CD4-positive, CD25-positive, alpha-beta regulatory T cell (primary cell): ENCODE results near the gene QPCTL. TPM values are rescaled to one million over a fixed set of nuclear protein-coding genes. Genes with fewer than 3 reads are reported as not detected.

Experiments
- ATAC-seq, 2 donors: fragments of 150-1000 bp; cut with Tn5 transposase; one replicate each; pipeline ENCODE4 v1.10.0; 2021; ENCODE audit warnings: low read depth in 2 of 2, moderate number of reproducible peaks in 2 of 2, moderate library complexity in 1 of 2
- DNase-seq, 3 donors: peaks; one replicate each; pipeline versions ENCODE4 v3.0.0 to v3.0.0-alpha.2; 2012 to 2022; ENCODE audit warnings: mixed read lengths in 1 of 3
- H3K27ac ChIP-seq: one replicate; pipeline ENCODE4 v1.7.0; 2013; ENCODE audit warnings: mild to moderate bottlenecking, low read length; ENCODE audit not compliant: insufficient read depth, poor library complexity, severe bottlenecking
- H3K27me3 ChIP-seq: one replicate; pipeline ENCODE4 v1.7.0; 2013; ENCODE audit warnings: low read length; ENCODE audit not compliant: control insufficient read depth, insufficient read depth
- H3K36me3 ChIP-seq: one replicate; pipeline ENCODE4 v1.7.0; 2013; ENCODE audit warnings: mild to moderate bottlenecking, low read length, moderate library complexity; ENCODE audit not compliant: control insufficient read depth, insufficient read depth
- H3K4me1 ChIP-seq: 2 replicates; pipeline ENCODE4 v1.7.0; 2013; ENCODE audit warnings: mild to moderate bottlenecking, low read length; ENCODE audit not compliant: insufficient read depth, control insufficient read depth, poor library complexity, severe bottlenecking
- H3K4me3 ChIP-seq: one replicate; pipeline ENCODE4 v1.7.0; 2013; ENCODE audit warnings: low read depth, mild to moderate bottlenecking, low read length, moderate library complexity
- H3K9me3 ChIP-seq, 2 experiments: 1 replicate in 1 of 2; 2 replicates in 1 of 2; pipeline ENCODE4 v1.7.0; 2013; ENCODE audit warnings: low read length in 2 of 2, mild to moderate bottlenecking in 1 of 2, moderate library complexity in 1 of 2; ENCODE audit not compliant: control insufficient read depth in 2 of 2
- H3K27ac Mint-ChIP-seq, 3 donors: one replicate each; pipeline ENCODE4 v1.8.0; 2020 to 2022; ENCODE audit warnings: mild to moderate bottlenecking in 3 of 3, mixed read lengths in 3 of 3, moderate library complexity in 2 of 3
- H3K27me3 Mint-ChIP-seq: one replicate; pipeline ENCODE4 v1.8.0; 2022; ENCODE audit warnings: mild to moderate bottlenecking, mixed read lengths
- H3K36me3 Mint-ChIP-seq: one replicate; pipeline ENCODE4 v1.8.0; 2020; ENCODE audit warnings: mixed read lengths
- H3K4me1 Mint-ChIP-seq, 4 donors: one replicate each; pipeline ENCODE4 v1.8.0; 2020 to 2022; ENCODE audit warnings: mixed read lengths in 4 of 4, mild to moderate bottlenecking in 1 of 4
- H3K4me3 Mint-ChIP-seq, 4 donors: one replicate each; pipeline ENCODE4 v1.8.0; 2020 to 2022; ENCODE audit warnings: mild to moderate bottlenecking in 4 of 4, mixed read lengths in 4 of 4, moderate library complexity in 3 of 4
- H3K9me3 Mint-ChIP-seq, 7 donors: one replicate each; pipeline ENCODE4 v1.8.0; 2020 to 2022; ENCODE audit warnings: mixed read lengths in 7 of 7, mild to moderate bottlenecking in 3 of 7, moderate library complexity in 2 of 7
- polyA plus RNA-seq, 4 donors: library from polyadenylated mRNA; unstranded; fragments of 300-500 nt; fragmentation: Illumina TruSeq; gene quantifications; one replicate each; pipeline ENCODE4 v1.2.3, GENCODE V29; 2021
- total RNA-seq: library from RNA; stranded (reverse); gene quantifications from one replicate; pipeline ENCODE4 v1.2.3, GENCODE V29; 2022

QPCTL gene
- total and polyA plus RNA-seq, 5 donors from 2014 or later = 0.37 to 10.0 (median 0.62) TPM

DNA sequence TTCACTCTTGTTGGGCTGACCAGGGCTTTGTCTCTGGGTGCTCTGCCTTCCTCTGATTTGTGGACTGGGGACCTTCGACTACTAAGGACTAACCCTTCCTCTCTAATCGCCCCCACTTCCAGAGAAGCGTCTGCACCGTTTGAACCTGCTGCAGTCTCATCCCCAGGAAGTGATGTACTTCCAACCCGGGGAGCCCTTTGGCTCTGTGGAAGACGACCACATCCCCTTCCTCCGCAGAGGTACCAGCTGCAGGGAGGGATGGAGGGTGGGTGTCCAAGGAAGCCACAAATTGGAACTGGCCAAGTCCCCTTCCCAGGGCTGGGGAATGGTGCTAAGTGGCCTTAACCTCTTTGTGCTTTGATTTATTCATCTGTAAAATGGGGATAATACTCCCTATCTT, 9.2 kb downstream of the QPCTL start:
- H3K27me3 ChIP-seq = no peaks in the 10 kb centered on the region
- Mint-ChIP-seq H3K36me3 (peaks cover 14% of the 10 kb centered on the region), H3K27ac (no peak overlapping the region), H3K4me3 (no peak overlapping the region), H3K4me1 (peaks cover 0 to 4% (median 2%) of the 10 kb centered on the region in 4 donors), H3K9me3 (no peaks in the 10 kb centered on the region), H3K27me3 (no peaks in the 10 kb centered on the region)
- no peak overlapping the region for H3K27ac ChIP-seq
- no peak overlapping the region for H3K4me3 ChIP-seq
- H3K36me3 ChIP-seq = peaks cover 4% of the 10 kb centered on the region
- ATAC-seq (no peak), DNase-seq (no peak)
- no peaks in the 10 kb centered on the region for H3K4me1 ChIP-seq
- H3K9me3 ChIP-seq = no peaks in the 10 kb centered on the region

GRCh38 chr19:45705115-45705514, 12.6 kb downstream of the QPCTL start:
- Mint-ChIP-seq H3K36me3 (peaks cover 8% of the 10 kb centered on the region), H3K27ac (no peak overlapping the region), H3K4me1 (peaks cover 0 to 5% (median 3%) of the 10 kb centered on the region in 4 donors), H3K27me3 (no peaks in the 10 kb centered on the region), H3K9me3 (no peaks in the 10 kb centered on the region), H3K4me3 (no peak overlapping the region)
- Histone ChIP-seq H3K4me1 (no peaks in the 10 kb centered on the region), H3K27me3 (no peaks in the 10 kb centered on the region), H3K4me3 (no peak overlapping the region), H3K36me3 (peaks cover 4% of the 10 kb centered on the region), H3K27ac (no peak overlapping the region), H3K9me3 (no peaks in the 10 kb centered on the region)
- no peak for ATAC-seq
- no peak for DNase-seq

DNA sequence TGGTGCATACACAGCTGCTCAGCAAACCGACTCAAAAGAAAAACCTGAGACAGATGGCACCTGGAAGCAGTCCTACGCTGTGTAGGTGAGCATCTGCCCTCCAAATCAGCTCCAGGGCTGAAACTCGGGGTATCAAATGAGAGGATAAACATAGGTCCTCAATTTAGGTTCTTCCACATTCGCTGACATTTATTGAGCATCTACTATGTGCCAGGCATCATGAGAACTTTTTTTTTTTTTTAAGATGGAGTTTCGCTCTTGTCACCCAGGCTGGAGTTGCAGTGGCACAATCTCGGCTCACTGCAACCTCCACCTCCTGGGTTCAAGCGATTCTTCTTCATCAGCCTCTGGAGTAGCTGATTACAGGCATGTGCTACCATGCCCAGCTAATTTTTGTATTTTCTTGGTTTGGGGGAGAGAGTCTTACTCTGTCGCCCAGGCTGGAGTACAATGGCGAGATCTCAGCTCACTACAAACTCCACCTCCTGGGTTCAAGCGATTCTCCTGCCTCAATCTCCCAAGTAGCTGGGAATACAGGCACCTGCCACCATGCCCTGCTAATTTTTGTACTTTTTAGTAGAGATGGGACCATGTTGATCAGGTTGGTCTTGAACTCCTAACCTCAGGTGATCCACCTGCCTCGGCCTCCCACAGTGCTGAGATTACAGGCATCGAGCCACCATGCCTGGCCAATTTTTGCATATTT, 13.4 kb downstream of the QPCTL start:
- Histone ChIP-seq H3K4me3 (no peak overlapping the region), H3K9me3 (no peaks in the 10 kb centered on the region), H3K27me3 (no peaks in the 10 kb centered on the region), H3K4me1 (no peaks in the 10 kb centered on the region), H3K36me3 (peaks cover 4% of the 10 kb centered on the region), H3K27ac (no peak overlapping the region)
- ATAC-seq = no peak
- no peak overlapping the region for H3K4me3 Mint-ChIP-seq
- no peak for DNase-seq
- no peaks in the 10 kb centered on the region for H3K9me3 Mint-ChIP-seq
- H3K27me3 Mint-ChIP-seq = peaks cover under 1% of the 10 kb centered on the region
- H3K27ac Mint-ChIP-seq = no peak overlapping the region
- peaks cover 0 to 10% (median 7%) of the 10 kb centered on the region in 4 donors for H3K4me1 Mint-ChIP-seq
- peaks cover 14% of the 10 kb centered on the region for H3K36me3 Mint-ChIP-seq

DNA sequence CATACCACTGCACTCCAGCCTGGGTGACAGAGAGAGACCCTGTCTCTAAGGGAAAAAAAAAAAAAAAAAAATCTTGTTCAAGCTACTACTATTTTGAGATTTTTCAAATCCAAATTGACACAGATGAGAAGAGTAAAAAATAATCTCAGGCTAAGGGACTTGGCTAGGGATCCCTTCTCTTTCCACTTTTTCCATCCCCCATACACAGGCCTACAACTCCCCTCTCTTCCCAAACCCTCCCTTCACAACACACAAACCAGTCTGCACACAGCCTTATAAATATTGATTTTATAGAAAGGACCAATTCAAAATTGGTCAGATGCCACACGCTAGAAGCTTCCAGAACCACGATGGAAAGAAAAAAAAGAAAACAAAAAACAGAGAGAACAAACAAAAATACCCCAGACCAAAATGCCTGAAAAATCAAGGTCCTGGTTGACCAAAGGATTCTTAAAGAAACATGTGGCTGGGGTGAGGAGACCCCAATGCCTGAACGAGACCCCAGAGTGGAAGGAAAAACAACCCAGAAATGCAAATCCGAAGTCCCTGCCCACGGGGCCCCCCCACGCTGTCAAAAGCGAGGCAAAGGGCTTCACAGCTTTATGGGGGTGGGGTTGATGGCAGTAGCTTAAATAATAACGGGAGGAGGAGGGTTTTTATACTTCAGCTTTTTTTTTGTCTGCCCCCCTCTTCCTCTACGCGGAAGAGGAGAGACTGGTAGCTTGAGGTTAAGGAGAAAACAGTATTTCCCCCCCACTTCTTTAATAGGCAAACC, 18.1 kb downstream of the QPCTL start:
- ATAC-seq = no peak
- peaks cover 9% of the 10 kb centered on the region for H3K36me3 Mint-ChIP-seq
- no peak for DNase-seq
- H3K9me3 Mint-ChIP-seq = no peaks in the 10 kb centered on the region
- peak overlapping the region in 1 of 3 donors; percentile 23 for H3K27ac Mint-ChIP-seq
- peaks cover 4% of the 10 kb centered on the region for H3K36me3 ChIP-seq
- H3K27me3 Mint-ChIP-seq = peaks cover 5% of the 10 kb centered on the region
- no peaks in the 10 kb centered on the region for H3K27me3 ChIP-seq
- H3K4me1 Mint-ChIP-seq = peaks cover 5 to 30% (median 18%) of the 10 kb centered on the region in 4 donors
- no peak overlapping the region for H3K4me3 ChIP-seq
- H3K27ac ChIP-seq = no peak overlapping the region
- H3K9me3 ChIP-seq = no peaks in the 10 kb centered on the region
- H3K4me3 Mint-ChIP-seq = peak overlapping the region in 2 of 4 donors; percentile 63
- H3K4me1 ChIP-seq = no peaks in the 10 kb centered on the region

DNA sequence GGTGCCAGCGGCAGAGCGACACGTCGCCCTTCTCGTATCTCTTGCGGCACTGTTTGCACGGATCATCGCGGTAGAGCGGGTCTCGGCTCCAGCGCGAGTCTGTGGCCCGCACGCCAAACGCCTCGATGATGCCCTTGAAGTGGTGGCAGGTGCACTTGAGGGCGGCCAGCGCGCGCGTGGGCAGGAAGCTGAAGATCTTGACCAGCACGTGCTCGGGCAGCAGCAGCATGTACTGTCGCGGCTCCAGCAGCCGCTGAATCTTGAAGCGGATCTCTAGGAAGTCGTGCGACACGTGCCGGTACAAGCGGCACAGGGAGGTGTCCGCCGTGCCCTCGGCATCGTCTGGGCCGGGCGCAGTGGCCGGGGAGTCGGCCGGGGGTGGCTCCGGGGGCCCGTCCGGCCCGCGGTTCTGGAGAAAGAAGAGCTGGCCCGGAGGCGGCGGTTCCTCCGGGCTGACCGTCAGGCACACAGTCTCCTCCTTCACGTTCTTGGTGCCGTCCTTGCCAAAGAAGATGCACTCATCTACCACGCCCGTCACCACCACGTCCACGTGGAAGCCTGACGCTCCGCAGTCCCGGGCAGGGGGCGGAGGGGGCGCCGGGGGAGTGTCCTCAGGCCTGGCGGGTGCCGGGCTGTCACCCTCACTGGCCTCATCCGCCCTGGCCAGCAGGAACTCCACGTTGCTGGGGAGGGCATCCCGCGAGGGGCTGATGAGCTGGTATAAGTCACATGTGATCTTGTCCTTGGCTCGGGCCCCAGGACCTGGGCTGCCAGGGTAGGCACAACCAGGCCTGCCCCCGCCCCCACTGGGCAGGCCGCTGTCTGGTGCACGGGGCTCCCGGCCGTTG, 19.6 kb downstream of the QPCTL start:
- no peak overlapping the region for H3K4me3 Mint-ChIP-seq
- no peak overlapping the region for H3K4me3 ChIP-seq
- peaks cover 9% of the 10 kb centered on the region for H3K36me3 Mint-ChIP-seq
- no peak overlapping the region for H3K27ac ChIP-seq
- H3K9me3 Mint-ChIP-seq = no peaks in the 10 kb centered on the region
- peaks cover 9% of the 10 kb centered on the region for H3K4me1 ChIP-seq
- ATAC-seq (no peak), DNase-seq (no peak)
- peaks cover 14 to 45% (median 29%) of the 10 kb centered on the region in 4 donors for H3K4me1 Mint-ChIP-seq
- H3K27ac Mint-ChIP-seq = no peak overlapping the region
- H3K9me3 ChIP-seq = no peaks in the 10 kb centered on the region
- no peaks in the 10 kb centered on the region for H3K27me3 ChIP-seq
- peaks cover 4% of the 10 kb centered on the region for H3K36me3 ChIP-seq
- peaks cover 5% of the 10 kb centered on the region for H3K27me3 Mint-ChIP-seq

GRCh38 chr19:45712699-45713067, 20.2 kb downstream of the QPCTL start:
- Histone ChIP-seq H3K27ac (no peak overlapping the region), H3K9me3 (no peaks in the 10 kb centered on the region), H3K4me1 (peaks cover 12% of the 10 kb centered on the region), H3K4me3 (no peak overlapping the region), H3K27me3 (no peaks in the 10 kb centered on the region), H3K36me3 (peaks cover 4% of the 10 kb centered on the region)
- Mint-ChIP-seq H3K9me3 (no peaks in the 10 kb centered on the region), H3K27me3 (peaks cover 5% of the 10 kb centered on the region), H3K27ac (no peak overlapping the region), H3K4me3 (no peak overlapping the region), H3K4me1 (peaks cover 14 to 51% (median 32%) of the 10 kb centered on the region in 4 donors), H3K36me3 (peaks cover 9% of the 10 kb centered on the region)
- ATAC-seq (no peak), DNase-seq (no peak)

- DNase-seq = no peak
- Mint-ChIP-seq H3K9me3 (no peaks in the 10 kb centered on the region), H3K4me1 (peaks cover 14 to 56% (median 34%) of the 10 kb centered on the region in 4 donors), H3K27ac (peak overlapping the region in 1 of 3 donors; percentile 20), H3K4me3 (no peak overlapping the region), H3K36me3 (peaks cover 9% of the 10 kb centered on the region), H3K27me3 (peaks cover 5% of the 10 kb centered on the region)
- Histone ChIP-seq H3K27me3 (no peaks in the 10 kb centered on the region), H3K27ac (no peak overlapping the region), H3K9me3 (no peaks in the 10 kb centered on the region), H3K4me1 (peaks cover 17% of the 10 kb centered on the region), H3K36me3 (peaks cover 4% of the 10 kb centered on the region), H3K4me3 (no peak overlapping the region)
- no peak for ATAC-seq
Measured at GRCh38 chr19:45713141-45713540, 20.7 kb downstream of the QPCTL start.
